ENCODE measurements around the gene IRF7. TPM values are rescaled to one million over a fixed set of nuclear protein-coding genes. Genes with fewer than 3 reads are reported as not detected.
"Not testable (repeated sequence)": the region's sequence is repeated elsewhere in the genome, so short reads cannot be mapped to it uniquely, and the experiment has no call there.

Gene IRF7
- total RNA-seq, 6 experiments from 2014 or later: 3.0 to 5.2 (median 4.2) TPM

DNA sequence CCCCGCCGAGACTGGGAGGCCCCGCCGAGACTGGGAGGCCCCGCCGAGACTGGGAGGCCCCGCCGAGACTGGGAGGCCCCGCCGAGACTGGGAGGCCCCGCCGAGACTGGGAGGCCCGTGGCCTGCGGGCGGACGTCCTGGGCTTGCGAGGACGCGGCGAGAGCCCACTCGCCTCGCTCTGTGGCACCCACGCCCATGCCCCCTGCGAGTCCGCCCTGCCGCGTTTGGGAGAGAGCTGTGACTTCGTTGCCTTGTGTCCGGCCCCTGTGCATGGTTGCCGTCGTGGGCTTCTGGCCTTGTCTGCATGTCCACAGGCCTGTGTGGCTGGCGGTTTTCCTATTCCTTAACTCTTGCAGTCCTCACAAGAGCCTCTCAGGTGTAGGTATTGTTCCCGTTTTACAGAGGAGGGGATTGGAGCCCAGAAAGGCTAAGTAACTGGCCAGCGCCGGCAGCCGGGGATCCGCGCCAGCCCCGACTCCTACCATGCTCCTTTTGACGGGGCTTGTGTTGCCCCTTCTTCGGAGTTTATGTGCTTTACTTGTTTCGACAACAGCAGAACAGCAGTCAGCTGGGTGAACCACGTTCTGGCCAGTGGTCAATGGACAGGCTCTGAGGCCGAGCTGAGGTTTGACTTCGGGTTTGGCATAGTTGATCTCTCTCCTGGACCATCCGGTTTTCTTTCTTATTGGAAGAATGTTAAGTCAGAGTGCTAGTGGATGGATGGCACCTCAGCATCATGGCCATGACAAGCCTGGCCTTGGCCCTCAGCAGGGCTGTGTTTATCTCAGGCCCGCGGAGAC is 38.7 kb downstream of the IRF7 start:
- Mint-ChIP-seq H3K36me3 (ENCODE audit: low read depth) (peaks cover 9% of the 10 kb centered on the region; the same call in 1 of the 2 replicates), H3K27me3 (ENCODE audit: insufficient read depth) (peaks cover 3% of the 10 kb centered on the region; the same call in 1 of the 2 replicates), H3K27ac (peak overlapping the region; percentile 85), H3K9me3 (no peaks in the 10 kb centered on the region), H3K4me1 (ENCODE audit: low read depth) (peaks cover 42% of the 10 kb centered on the region), H3K4me3 (peak overlapping the region; percentile 95)
- TF ChIP-seq, protein P1, sequence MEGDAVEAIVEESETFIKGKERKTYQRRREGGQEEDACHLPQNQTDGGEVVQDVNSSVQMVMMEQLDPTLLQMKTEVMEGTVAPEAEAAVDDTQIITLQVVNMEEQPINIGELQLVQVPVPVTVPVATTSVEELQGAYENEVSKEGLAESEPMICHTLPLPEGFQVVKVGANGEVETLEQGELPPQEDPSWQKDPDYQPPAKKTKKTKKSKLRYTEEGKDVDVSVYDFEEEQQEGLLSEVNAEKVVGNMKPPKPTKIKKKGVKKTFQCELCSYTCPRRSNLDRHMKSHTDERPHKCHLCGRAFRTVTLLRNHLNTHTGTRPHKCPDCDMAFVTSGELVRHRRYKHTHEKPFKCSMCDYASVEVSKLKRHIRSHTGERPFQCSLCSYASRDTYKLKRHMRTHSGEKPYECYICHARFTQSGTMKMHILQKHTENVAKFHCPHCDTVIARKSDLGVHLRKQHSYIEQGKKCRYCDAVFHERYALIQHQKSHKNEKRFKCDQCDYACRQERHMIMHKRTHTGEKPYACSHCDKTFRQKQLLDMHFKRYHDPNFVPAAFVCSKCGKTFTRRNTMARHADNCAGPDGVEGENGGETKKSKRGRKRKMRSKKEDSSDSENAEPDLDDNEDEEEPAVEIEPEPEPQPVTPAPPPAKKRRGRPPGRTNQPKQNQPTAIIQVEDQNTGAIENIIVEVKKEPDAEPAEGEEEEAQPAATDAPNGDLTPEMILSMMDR (IDR thresholded peaks at IDR 0.05): no peak
- no peak for DNase-seq

DNA sequence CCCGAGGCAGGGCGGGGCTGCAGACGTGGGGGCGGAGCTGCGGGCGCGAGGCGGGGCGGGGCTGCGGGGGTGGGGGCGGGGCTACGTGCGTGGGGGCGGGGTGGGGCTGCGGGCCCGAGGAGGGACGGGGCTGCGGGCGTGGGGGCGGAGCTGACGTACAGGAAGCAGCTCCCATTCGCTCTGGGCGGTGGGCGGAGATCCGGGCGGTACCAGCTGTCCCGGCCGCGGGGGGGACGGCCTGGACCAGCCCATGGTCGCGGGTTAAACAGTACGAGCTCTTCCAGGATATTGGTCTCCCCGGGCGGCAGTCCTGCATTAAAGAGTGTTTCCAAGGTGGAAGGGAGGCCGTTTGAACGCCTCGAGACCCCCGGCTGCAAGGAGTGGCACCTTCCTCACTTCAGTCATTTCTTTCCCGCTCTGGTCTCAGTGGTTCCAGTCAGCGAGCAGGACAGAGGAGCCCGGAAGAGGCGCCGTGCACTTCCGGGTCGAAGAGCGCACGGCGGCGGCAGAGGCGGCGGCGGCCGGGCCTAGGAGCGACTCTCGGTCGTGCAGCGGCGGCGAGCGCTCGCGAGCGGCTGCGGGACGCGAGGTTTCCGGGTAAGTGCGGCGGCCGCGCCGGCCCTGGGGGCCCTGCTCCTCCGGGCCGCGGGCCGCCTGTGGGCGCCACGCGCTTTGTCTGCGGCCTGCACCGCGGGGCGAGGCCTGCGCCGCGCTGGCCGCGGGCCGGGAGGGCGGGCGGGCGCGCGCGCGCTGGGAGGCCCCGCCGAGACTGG is 39.6 kb downstream of the IRF7 start, which contains the start of gene PHRF1:
Gene PHRF1, plus strand, starts transcription at position 475 of the 773 bp plus-strand sequence. CDS start 5,043 bp downstream, outside the sequence.
- Mint-ChIP-seq H3K27me3 (ENCODE audit: insufficient read depth) (peaks cover 3% of the 10 kb centered on the region; the same call in 1 of the 2 replicates), H3K36me3 (ENCODE audit: low read depth) (peaks cover 6% of the 10 kb centered on the region; the same call in 1 of the 2 replicates), H3K4me3 (peak within 1 kb of the TSS; percentile 95), H3K9me3 (no peaks in the 10 kb centered on the region), H3K27ac (peak within 1 kb of the TSS; percentile 98), H3K4me1 (ENCODE audit: low read depth) (peaks cover 40% of the 10 kb centered on the region)
- TF ChIP-seq, protein P1 (IDR thresholded peaks at IDR 0.05): no peak
- DNase-seq: peak; percentile 89

DNA sequence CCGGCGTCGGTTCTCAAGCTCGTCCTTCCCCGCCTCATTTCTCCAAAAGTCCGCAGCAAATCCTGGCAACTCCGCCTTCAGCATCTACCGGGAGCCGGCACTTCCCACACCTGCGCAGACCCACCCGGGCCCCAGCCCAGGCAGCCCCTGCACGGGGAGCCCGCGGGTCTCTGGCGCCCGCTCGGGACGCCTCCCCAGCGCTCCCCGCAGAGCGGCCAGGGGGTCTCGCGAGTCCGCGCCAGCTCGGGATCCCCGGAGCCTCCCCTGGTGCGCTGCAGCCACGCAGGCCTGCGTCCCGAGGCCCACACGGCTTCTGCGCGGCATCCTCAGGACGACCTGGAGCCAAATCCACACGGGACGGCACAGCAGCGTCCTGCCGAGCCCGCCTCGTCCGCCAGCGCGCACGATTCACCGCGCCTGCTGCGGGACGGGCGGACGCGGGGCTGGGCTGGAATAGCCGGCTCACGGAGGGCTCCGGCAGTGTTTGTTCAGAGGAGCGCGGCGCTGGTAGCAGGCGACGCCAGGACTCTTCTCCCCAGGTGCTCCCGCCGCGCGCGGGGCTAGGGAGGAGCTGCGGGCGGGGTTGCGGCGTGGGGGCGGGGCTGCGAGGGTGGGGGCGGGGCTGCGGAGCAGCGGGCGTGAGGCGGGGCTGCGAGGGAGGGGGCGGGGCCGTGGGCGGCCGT is 40.3 kb downstream of the IRF7 start:
- H3K9me3 Mint-ChIP-seq: no peaks in the 10 kb centered on the region
- no peak for DNase-seq
- peaks cover 37% of the 10 kb centered on the region for H3K4me1 Mint-ChIP-seq (ENCODE audit: low read depth)
- H3K4me3 Mint-ChIP-seq: peak overlapping the region; percentile 84
- peaks cover 3% of the 10 kb centered on the region; the same call in 1 of the 2 replicates for H3K27me3 Mint-ChIP-seq (ENCODE audit: insufficient read depth)
- TF ChIP-seq, protein P1 (IDR thresholded peaks at IDR 0.05): no peak
- no peak overlapping the region; the same call in 1 of the 2 replicates for H3K27ac Mint-ChIP-seq
- H3K36me3 Mint-ChIP-seq (ENCODE audit: low read depth): peaks cover 6% of the 10 kb centered on the region; the same call in 1 of the 2 replicates

DNA sequence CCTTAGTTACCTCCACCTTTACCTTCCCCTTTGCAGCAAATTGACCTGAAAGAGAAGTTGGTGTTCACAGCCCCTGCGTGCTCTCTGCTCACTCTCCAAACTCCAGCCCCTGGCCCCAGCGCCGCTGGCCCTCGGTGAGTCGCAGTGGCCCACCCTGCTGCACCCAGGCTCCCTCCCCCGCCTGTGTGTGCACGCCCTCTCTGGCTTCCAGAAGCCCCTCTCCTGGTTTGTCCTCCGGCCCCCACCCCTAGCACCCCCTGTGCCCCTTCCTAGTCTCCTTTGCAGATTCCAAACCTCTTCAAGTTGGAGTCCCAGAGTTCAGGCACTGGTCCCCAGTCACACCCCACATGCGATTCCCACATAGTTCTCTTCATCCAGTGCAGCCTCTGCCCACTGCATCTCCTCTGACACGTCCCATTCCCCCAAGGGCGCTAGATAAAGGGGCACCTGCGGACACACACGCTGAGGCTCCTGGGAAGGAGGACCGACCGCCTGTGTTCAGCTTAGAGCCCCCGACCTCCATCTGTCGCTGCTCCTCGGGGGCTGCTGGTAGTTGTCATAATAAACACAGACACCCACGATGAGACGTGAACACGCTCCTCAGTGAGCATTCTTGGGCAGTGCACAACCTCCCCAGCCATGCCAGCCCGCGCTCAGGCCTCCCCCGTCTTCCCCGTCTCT is 41.0 kb downstream of the IRF7 start:
- Mint-ChIP-seq H3K4me1 (ENCODE audit: low read depth) (peaks cover 32% of the 10 kb centered on the region), H3K4me3 (peak overlapping the region; percentile 84), H3K27ac (peak overlapping the region; percentile 16; the same call in 1 of the 2 replicates), H3K9me3 (no peaks in the 10 kb centered on the region), H3K36me3 (ENCODE audit: low read depth) (peaks cover 6% of the 10 kb centered on the region; the same call in 1 of the 2 replicates), H3K27me3 (ENCODE audit: insufficient read depth) (peaks cover 3% of the 10 kb centered on the region; the same call in 1 of the 2 replicates)
- no peak for DNase-seq
- TF ChIP-seq, protein P1 (IDR thresholded peaks at IDR 0.05): no peak

DNA sequence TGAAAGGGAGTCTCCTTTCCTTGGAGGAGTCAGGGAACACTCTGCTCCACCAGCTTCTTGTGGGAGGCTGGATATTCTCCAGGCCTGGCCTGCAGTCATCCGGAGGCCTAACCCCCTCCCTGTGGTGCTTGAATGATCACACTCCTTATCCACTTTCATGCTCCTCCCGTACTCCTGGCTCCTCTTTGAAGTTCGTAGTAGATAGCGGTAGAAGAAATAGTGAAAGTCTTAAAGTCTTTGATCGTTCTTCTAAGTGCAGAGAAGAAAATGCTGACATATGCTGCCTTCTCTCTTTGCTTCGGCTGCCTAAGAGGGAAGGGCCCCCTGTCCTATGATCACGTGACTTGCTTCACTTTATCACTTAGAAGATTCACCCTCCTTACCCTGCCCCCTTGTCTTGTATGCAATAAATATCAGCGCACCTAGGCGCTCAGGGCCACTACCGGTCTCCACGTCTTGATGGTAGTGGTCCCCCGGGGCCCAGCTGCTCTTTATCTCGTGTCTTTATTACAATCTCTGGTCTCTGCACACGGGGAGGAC is 41.6 kb downstream of the IRF7 start:
- not testable (repeated sequence) for H3K27me3 Mint-ChIP-seq (ENCODE audit: insufficient read depth); H3K4me3 Mint-ChIP-seq; H3K36me3 Mint-ChIP-seq (ENCODE audit: low read depth); H3K27ac Mint-ChIP-seq; H3K9me3 Mint-ChIP-seq; DNase-seq
- peaks cover 25% of the 10 kb centered on the region for H3K4me1 Mint-ChIP-seq (ENCODE audit: low read depth)
